GM18499 (cell line): ENCODE data around the gene RRP15.
A peak's percentile ranks its signal among the peaks of the same experiment; 100 is the strongest.

Experiments
- ATAC-seq: cut with Tn5 transposase; IDR thresholded peaks from one replicate; pipeline ENCODE4 v1.9.1; 2021; ENCODE audit warnings: moderate number of reproducible peaks; ENCODE audit not compliant: insufficient read depth, unreplicated experiment

RRP15 gene

GRCh38 chr1:218284917-218285635 is at the start of gene RRP15:
Gene RRP15, plus strand, starts transcription at chr1:218285293. Its CDS starts 24 bp downstream, at chr1:218285317.
- peak; percentile 100 for ATAC-seq

- ATAC-seq, result no peak
Observed at GRCh38 chr1:218242171-218242570, 42.9 kb upstream of the RRP15 start.

- no peak for ATAC-seq
Observed at GRCh38 chr1:218247339-218247738, 37.8 kb upstream of the RRP15 start.

GRCh38 chr1:218249338-218250140 is 35.6 kb upstream of the RRP15 start:
- ATAC-seq, result no peak

- no peak for ATAC-seq
Observed at GRCh38 chr1:218250492-218250891, 34.6 kb upstream of the RRP15 start.

GRCh38 chr1:218254296-218254946 is 30.7 kb upstream of the RRP15 start:
- ATAC-seq, result no peak

GRCh38 chr1:218255090-218255489 is 30.0 kb upstream of the RRP15 start:
- ATAC-seq, result no peak

GRCh38 chr1:218257371-218257770 is 27.7 kb upstream of the RRP15 start:
- ATAC-seq, result no peak

GRCh38 chr1:218257971-218258370 is 27.1 kb upstream of the RRP15 start:
- no peak for ATAC-seq

GRCh38 chr1:218259339-218259738 is 25.8 kb upstream of the RRP15 start:
- no peak for ATAC-seq

- ATAC-seq, result peak; percentile 53
Observed at GRCh38 chr1:218259800-218260199, 25.3 kb upstream of the RRP15 start.

GRCh38 chr1:218262259-218262658 is 22.8 kb upstream of the RRP15 start:
- ATAC-seq, result no peak

GRCh38 chr1:218266356-218266755 is 18.7 kb upstream of the RRP15 start:
- ATAC-seq, result no peak

GRCh38 chr1:218272366-218272765 is 12.7 kb upstream of the RRP15 start:
- ATAC-seq, result no peak

- no peak for ATAC-seq
Observed at GRCh38 chr1:218273762-218274479, 11.2 kb upstream of the RRP15 start.

- no peak for ATAC-seq
Observed at GRCh38 chr1:218274511-218274910, 10.6 kb upstream of the RRP15 start.

- no peak for ATAC-seq
Observed at GRCh38 chr1:218275823-218276222, 9.3 kb upstream of the RRP15 start.

GRCh38 chr1:218281285-218281684 is 3.8 kb upstream of the RRP15 start:
- ATAC-seq, result no peak

- ATAC-seq, result no peak
Observed at GRCh38 chr1:218284377-218284916, 646 bp upstream of the RRP15 start.

GRCh38 chr1:218292515-218292914 is 7.4 kb downstream of the RRP15 start:
- ATAC-seq, result no peak
